Measurements from ENCODE around the gene POLE3. TPM values are rescaled to one million over a fixed set of nuclear protein-coding genes. Genes with fewer than 3 reads are reported as not detected.

The POLE3 gene
- total RNA-seq, 2 donors from 2014 or later, result 42.7 to 61.9 TPM

GRCh38 chr9:113372059-113372458, 38.4 kb downstream of the POLE3 start:
- no peak for DNase-seq (ENCODE audit: low spot score)
- intact Hi-C loops (cut with DNase I), result no loop called here
- peaks cover 0 to 8% of the 10 kb centered on the region in 2 donors for H3K36me3 ChIP-seq
- H3K27ac ChIP-seq, result no peak overlapping the region
- WGBS, result 67% methylated on average over 5 of the region's 5 CpGs
- no peaks in the 10 kb centered on the region for H3K27me3 ChIP-seq (replicated peaks; ENCODE audit: insufficient read depth)
- no peak for TF ChIP-seq POLR2AphosphoS5 (IDR thresholded peaks at IDR 0.05)
- TF ChIP-seq POLR2A (IDR thresholded peaks at IDR 0.05), result no peak
- TF ChIP-seq, protein P1, sequence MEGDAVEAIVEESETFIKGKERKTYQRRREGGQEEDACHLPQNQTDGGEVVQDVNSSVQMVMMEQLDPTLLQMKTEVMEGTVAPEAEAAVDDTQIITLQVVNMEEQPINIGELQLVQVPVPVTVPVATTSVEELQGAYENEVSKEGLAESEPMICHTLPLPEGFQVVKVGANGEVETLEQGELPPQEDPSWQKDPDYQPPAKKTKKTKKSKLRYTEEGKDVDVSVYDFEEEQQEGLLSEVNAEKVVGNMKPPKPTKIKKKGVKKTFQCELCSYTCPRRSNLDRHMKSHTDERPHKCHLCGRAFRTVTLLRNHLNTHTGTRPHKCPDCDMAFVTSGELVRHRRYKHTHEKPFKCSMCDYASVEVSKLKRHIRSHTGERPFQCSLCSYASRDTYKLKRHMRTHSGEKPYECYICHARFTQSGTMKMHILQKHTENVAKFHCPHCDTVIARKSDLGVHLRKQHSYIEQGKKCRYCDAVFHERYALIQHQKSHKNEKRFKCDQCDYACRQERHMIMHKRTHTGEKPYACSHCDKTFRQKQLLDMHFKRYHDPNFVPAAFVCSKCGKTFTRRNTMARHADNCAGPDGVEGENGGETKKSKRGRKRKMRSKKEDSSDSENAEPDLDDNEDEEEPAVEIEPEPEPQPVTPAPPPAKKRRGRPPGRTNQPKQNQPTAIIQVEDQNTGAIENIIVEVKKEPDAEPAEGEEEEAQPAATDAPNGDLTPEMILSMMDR (IDR thresholded peaks at IDR 0.05), result no peak
- no peaks in the 10 kb centered on the region for H3K4me1 ChIP-seq (replicated peaks)
- no peaks in the 10 kb centered on the region for H3K9me3 ChIP-seq
- no peak overlapping the region for H3K4me3 ChIP-seq

GRCh38 chr9:113370806-113371325, 39.6 kb downstream of the POLE3 start:
- Histone ChIP-seq H3K4me1 (replicated peaks) (no peaks in the 10 kb centered on the region), H3K27me3 (replicated peaks; ENCODE audit: insufficient read depth) (no peaks in the 10 kb centered on the region), H3K9me3 (no peaks in the 10 kb centered on the region), H3K27ac (no peak overlapping the region), H3K36me3 (peaks cover 0 to 8% of the 10 kb centered on the region in 2 donors), H3K4me3 (no peak overlapping the region)
- intact Hi-C loops (cut with DNase I), result no loop called here
- 67% methylated on average over 8 of the region's 8 CpGs for WGBS
- no peak for DNase-seq (ENCODE audit: low spot score)
- TF ChIP-seq POLR2AphosphoS5 (IDR thresholded peaks at IDR 0.05), result no peak
- TF ChIP-seq POLR2A (IDR thresholded peaks at IDR 0.05), result no peak
- TF ChIP-seq, protein P1 (IDR thresholded peaks at IDR 0.05), result no peak

- H3K4me1 ChIP-seq (replicated peaks), result no peaks in the 10 kb centered on the region
- no peaks in the 10 kb centered on the region for H3K9me3 ChIP-seq
- no peaks in the 10 kb centered on the region for H3K27me3 ChIP-seq (replicated peaks; ENCODE audit: insufficient read depth)
- no peak overlapping the region for H3K27ac ChIP-seq
- no peak overlapping the region for H3K4me3 ChIP-seq
- no peak for TF ChIP-seq POLR2AphosphoS5 (IDR thresholded peaks at IDR 0.05)
- TF ChIP-seq, protein P1 (IDR thresholded peaks at IDR 0.05), result no peak
- no peak for TF ChIP-seq POLR2A (IDR thresholded peaks at IDR 0.05)
- WGBS, result 83% methylated on average over 11 of the region's 11 CpGs
- peaks cover 0 to 8% of the 10 kb centered on the region in 2 donors for H3K36me3 ChIP-seq
- intact Hi-C loops (cut with DNase I), result no loop called here
- no peak for DNase-seq (ENCODE audit: low spot score)
Observed at GRCh38 chr9:113369855-113370140, 40.7 kb downstream of the POLE3 start.

DNA sequence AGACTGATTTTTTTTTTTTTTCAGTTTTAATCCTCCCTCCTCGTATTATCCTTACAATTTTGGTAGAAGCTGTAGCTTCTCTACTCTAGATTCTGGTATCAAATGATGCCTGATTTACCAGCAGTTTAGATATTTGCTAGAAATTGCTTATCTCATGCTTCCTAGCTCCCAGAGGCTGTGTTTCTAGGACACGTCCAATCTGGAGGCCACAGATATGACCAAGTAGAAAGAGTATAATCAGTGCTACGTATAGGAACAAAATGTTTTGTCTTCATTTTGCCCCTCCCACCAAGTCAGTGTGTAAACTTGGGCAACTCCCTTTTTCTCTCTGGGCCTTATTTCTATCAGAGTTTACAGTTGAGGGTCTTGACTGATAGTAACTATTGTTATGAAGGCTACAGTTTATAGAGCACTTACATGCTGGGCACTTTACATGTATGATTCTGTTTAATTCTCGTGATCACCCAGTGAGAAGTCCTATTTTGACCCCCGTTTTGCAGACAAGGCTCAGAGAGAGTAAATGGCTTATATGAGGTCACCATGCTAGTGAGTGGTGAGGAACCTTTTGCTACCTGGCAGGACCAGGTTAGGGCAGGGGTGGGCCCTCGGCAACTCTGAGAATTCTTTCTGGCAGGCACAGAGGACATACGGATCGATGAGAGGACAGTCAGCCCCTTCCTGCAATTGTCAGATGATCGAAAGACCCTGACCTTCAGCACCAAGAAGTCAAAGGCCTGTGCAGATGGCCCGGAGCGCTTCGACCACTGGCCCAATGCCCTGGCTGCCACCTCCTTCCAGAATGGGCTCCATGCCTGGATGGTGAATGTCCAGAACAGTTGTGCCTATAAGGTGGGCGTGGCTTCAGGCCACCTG, 41.3 kb downstream of the POLE3 start:
- intact Hi-C loops (cut with DNase I), result no loop called here
- Histone ChIP-seq H3K27me3 (replicated peaks; ENCODE audit: insufficient read depth) (no peaks in the 10 kb centered on the region), H3K4me3 (no peak overlapping the region), H3K27ac (no peak overlapping the region), H3K4me1 (replicated peaks) (no peaks in the 10 kb centered on the region), H3K9me3 (no peaks in the 10 kb centered on the region), H3K36me3 (peaks cover 0 to 8% of the 10 kb centered on the region in 2 donors)
- DNase-seq (ENCODE audit: low spot score), result no peak
- TF ChIP-seq POLR2AphosphoS5 (IDR thresholded peaks at IDR 0.05) (no peak), POLR2A (IDR thresholded peaks at IDR 0.05) (no peak)
- TF ChIP-seq, protein P1 (IDR thresholded peaks at IDR 0.05), result no peak
- 84% methylated on average over 13 of the region's 13 CpGs for WGBS
